ENCODE data around the gene EXOC3. TPM values are rescaled to one million over a fixed set of nuclear protein-coding genes. Genes with fewer than 3 reads are reported as not detected.

EXOC3 gene
- total RNA-seq, 1 donor from 2014 or later, result 43.3 TPM

Other genes with a start within 250 kb of the EXOC3 start
- 8.0 to 10.4 TPM (median 9.6 TPM) in 3 replicates for gene CCDC127, start 225.0 kb upstream of the EXOC3 start, total RNA-seq
- 79.7 to 95.5 TPM (median 81.5 TPM) in 3 replicates for gene SDHA, start 224.9 kb upstream of the EXOC3 start, total RNA-seq
- 71.9 to 89.8 TPM (median 74.0 TPM) in 3 replicates for gene PDCD6, start 171.5 kb upstream of the EXOC3 start, total RNA-seq
- 9.3 to 17.3 TPM (median 13.4 TPM) in 3 replicates for gene AHRR, start 121.5 kb upstream of the EXOC3 start, total RNA-seq
- 0.95 to 1.4 TPM (median 1.1 TPM) in 3 replicates for gene SLC9A3, start 81.3 kb downstream of the EXOC3 start, total RNA-seq
- gene CEP72, start 169.2 kb downstream of the EXOC3 start, total RNA-seq, result 2.7 to 4.5 TPM (median 3.3 TPM) in 3 replicates